HG03460 (cell line): ENCODE measurements around the gene PEX7.
"Not testable (repeated sequence)": the region's sequence is repeated elsewhere in the genome, so short reads cannot be mapped to it uniquely, and the experiment has no call there.

ENCODE experiments used
- ATAC-seq: cut with Tn5 transposase; IDR thresholded peaks from one replicate; pipeline ENCODE4 v1.9.1; 2021; ENCODE audit not compliant: unreplicated experiment

PEX7 gene

GRCh38 chr6:136790411-136791295, 31.7 kb upstream of the PEX7 start:
- ATAC-seq, result no peak

- ATAC-seq, result peak; percentile 34
Observed at GRCh38 chr6:136791296-136792094, 30.9 kb upstream of the PEX7 start.

GRCh38 chr6:136792095-136792409, 30.3 kb upstream of the PEX7 start:
- no peak for ATAC-seq

- ATAC-seq, result peak; percentile 58
Observed at GRCh38 chr6:136792410-136793262, 29.8 kb upstream of the PEX7 start, which contains the start of gene MAP3K5. TSS of gene MAP3K5 (minus strand) at chr6:136792477. CDS start at chr6:136792157, 320 bp downstream.

GRCh38 chr6:136793363-136793762, 29.0 kb upstream of the PEX7 start:
- ATAC-seq, result no peak

GRCh38 chr6:136795386-136795785, 27.0 kb upstream of the PEX7 start:
- ATAC-seq, result no peak

GRCh38 chr6:136795996-136796395, 26.4 kb upstream of the PEX7 start:
- no peak for ATAC-seq

GRCh38 chr6:136798044-136798443, 24.3 kb upstream of the PEX7 start:
- no peak for ATAC-seq

GRCh38 chr6:136801581-136801980, 20.8 kb upstream of the PEX7 start:
- ATAC-seq, result no peak

GRCh38 chr6:136803608-136804007, 18.8 kb upstream of the PEX7 start:
- no peak for ATAC-seq

- ATAC-seq, result no peak
Observed at GRCh38 chr6:136809091-136809860, 13.1 kb upstream of the PEX7 start.

- no peak for ATAC-seq
Observed at GRCh38 chr6:136811272-136811671, 11.1 kb upstream of the PEX7 start.

GRCh38 chr6:136812174-136812573, 10.2 kb upstream of the PEX7 start:
- no peak for ATAC-seq

GRCh38 chr6:136815608-136816007, 6.8 kb upstream of the PEX7 start:
- not testable (repeated sequence) for ATAC-seq

- no peak for ATAC-seq
Observed at GRCh38 chr6:136816656-136817055, 5.7 kb upstream of the PEX7 start.

- no peak for ATAC-seq
Observed at GRCh38 chr6:136820561-136820960, 1.8 kb upstream of the PEX7 start.

- peak; percentile 6 for ATAC-seq
Observed at GRCh38 chr6:136822046-136822375, 381 bp upstream of the PEX7 start.

- ATAC-seq, result no peak
Observed at GRCh38 chr6:136823128-136823660, 802 bp downstream of the PEX7 start.

GRCh38 chr6:136826216-136826615, 3.8 kb downstream of the PEX7 start:
- no peak for ATAC-seq

GRCh38 chr6:136831873-136832562, 9.6 kb downstream of the PEX7 start:
- no peak for ATAC-seq
